Stomach (tissue), 4 donors: ENCODE data around the gene NECTIN1.

Experiments
- EP300 ChIP-seq: sonication (generic); formaldehyde crosslinking; IDR thresholded peaks from one replicate; pipeline ENCODE4 v1.6.1; 2017; ENCODE audit warnings: antibody characterized with exemption
- POLR2AphosphoS5 ChIP-seq, 3 donors: sonication (generic); formaldehyde crosslinking; IDR thresholded peaks; one replicate each; pipeline ENCODE4 v1.6.1; 2016; ENCODE audit warnings: antibody characterized with exemption in 3 of 3
- TF ChIP-seq, protein P1 (sequence below), 7 experiments: fragments of 450-650 bp in 4 of 7; fragments of 200-600 bp in 3 of 7; sonication (generic) in 3 of 7; IDR thresholded peaks; one replicate each; pipeline ENCODE4 v1.5.1; 2016 to 2019; ENCODE audit warnings: antibody characterized with exemption in 7 of 7, control low read depth in 2 of 7, mild to moderate bottlenecking in 1 of 7

- TF ChIP-seq, protein P1, sequence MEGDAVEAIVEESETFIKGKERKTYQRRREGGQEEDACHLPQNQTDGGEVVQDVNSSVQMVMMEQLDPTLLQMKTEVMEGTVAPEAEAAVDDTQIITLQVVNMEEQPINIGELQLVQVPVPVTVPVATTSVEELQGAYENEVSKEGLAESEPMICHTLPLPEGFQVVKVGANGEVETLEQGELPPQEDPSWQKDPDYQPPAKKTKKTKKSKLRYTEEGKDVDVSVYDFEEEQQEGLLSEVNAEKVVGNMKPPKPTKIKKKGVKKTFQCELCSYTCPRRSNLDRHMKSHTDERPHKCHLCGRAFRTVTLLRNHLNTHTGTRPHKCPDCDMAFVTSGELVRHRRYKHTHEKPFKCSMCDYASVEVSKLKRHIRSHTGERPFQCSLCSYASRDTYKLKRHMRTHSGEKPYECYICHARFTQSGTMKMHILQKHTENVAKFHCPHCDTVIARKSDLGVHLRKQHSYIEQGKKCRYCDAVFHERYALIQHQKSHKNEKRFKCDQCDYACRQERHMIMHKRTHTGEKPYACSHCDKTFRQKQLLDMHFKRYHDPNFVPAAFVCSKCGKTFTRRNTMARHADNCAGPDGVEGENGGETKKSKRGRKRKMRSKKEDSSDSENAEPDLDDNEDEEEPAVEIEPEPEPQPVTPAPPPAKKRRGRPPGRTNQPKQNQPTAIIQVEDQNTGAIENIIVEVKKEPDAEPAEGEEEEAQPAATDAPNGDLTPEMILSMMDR (IDR thresholded peaks at IDR 0.05), result no peak
- TF ChIP-seq EP300 (no peak), POLR2AphosphoS5 (IDR thresholded peaks at IDR 0.05) (no peak)
Observed at GRCh38 chr11:119752946-119753345, 23.9 kb upstream of the NECTIN1 start.
